ENCODE results near the gene WWOX. TPM values are rescaled to one million over a fixed set of nuclear protein-coding genes. Genes with fewer than 3 reads are reported as not detected.

The WWOX gene
- total RNA-seq, 1 donor from 2014 or later, result 106 TPM

DNA sequence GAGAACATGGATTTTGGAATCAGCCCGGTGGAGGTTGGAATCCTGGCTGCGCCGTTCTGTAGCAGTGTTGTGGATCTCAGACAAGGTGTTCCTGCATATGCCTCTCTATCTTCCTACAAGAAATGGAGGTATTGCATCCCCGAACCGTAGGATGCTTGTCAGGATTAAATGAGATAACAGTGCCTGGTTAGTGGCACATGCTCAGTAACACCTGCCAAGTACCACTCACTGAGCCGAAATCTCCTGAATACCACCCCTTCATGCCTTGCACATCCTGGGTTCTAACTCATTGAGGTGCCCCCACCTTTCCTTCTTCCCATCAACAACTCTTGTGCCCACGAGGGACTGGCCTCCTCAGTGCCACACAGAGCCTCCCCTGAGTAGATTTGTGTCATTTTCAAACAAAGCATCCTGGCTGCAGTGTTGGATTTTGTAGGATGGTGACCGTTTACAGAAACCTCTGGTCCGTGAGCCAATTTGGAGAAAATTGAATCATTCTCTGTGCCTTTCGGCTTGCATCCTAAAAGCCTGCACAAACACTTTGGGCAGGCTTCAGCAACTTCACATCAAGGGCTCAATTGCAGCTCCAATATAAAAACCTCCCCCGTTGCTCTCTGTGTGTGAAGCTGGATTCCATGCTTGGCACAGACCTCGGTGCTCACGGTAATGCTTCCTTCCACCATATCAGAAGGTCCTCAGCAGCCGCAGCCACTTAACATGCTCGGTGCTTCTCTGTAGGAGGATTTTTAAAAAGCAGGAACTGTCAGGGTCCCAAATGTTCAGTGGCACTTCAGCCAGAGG is 84.2 kb downstream of the WWOX start:
- no peaks in the 10 kb centered on the region for H3K9me3 ChIP-seq
- H3K4me1 ChIP-seq, result peaks cover 0 to 2% of the 10 kb centered on the region in 2 donors
- H3K4me3 ChIP-seq, result peak overlapping the region in 1 of 2 donors; percentile 47
- H3K27ac ChIP-seq, result no peak overlapping the region
- intact Hi-C loops (cut with DNase I), result no loop called here
- TF ChIP-seq, protein P1, sequence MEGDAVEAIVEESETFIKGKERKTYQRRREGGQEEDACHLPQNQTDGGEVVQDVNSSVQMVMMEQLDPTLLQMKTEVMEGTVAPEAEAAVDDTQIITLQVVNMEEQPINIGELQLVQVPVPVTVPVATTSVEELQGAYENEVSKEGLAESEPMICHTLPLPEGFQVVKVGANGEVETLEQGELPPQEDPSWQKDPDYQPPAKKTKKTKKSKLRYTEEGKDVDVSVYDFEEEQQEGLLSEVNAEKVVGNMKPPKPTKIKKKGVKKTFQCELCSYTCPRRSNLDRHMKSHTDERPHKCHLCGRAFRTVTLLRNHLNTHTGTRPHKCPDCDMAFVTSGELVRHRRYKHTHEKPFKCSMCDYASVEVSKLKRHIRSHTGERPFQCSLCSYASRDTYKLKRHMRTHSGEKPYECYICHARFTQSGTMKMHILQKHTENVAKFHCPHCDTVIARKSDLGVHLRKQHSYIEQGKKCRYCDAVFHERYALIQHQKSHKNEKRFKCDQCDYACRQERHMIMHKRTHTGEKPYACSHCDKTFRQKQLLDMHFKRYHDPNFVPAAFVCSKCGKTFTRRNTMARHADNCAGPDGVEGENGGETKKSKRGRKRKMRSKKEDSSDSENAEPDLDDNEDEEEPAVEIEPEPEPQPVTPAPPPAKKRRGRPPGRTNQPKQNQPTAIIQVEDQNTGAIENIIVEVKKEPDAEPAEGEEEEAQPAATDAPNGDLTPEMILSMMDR (IDR thresholded peaks at IDR 0.05), result no peak
- DNase-seq (ENCODE audit: low spot score in 2 of 2), result no peak
- H3K36me3 ChIP-seq, result no peaks in the 10 kb centered on the region
- H3K27me3 ChIP-seq, result no peaks in the 10 kb centered on the region

DNA sequence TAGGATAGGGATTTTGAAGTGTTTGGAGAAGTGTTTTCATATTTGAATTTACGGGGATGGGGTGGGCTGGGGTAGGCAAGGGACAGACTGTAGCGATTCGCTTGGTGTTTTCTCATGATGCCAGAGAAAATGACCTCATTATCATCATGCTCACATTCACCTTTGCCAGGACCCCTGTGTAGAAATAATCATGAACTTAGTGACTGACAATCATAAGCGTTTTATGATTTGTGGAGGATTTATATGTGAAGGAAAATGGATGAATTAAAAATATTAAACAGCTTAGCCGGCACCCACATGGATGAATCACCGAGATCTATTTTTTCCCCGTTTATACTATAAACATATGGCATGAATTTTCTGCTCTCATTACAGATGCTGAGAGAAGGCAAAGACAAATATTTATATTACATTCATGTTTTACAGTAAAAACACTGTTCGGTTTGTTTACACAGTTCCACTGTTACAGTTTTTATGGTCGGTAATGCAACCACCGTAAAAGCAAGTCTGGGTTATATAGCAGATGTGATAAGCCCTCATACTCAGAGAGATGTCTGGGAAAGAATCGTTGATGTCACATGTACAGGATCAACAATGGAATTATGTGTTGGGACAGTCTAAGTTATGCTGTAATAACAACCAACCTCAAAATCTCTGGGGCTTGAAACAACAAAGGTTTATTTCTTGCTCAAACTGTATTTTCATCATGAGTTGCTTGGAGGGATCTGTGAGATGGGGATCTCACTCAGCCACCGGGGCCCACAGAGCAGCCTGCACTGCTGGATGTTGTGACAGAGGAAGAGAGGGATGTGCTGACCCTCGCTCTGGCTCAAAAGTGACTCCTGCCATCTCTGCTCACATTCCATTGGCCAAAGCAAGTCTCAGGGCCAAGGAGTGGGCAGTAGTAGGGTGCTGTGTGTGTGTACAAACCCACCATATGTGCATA is 85.1 kb downstream of the WWOX start:
- peak overlapping the region in 1 of 2 donors; percentile 47 for H3K4me3 ChIP-seq
- no peak overlapping the region for H3K27ac ChIP-seq
- H3K36me3 ChIP-seq, result no peaks in the 10 kb centered on the region
- H3K9me3 ChIP-seq, result no peaks in the 10 kb centered on the region
- H3K27me3 ChIP-seq, result no peaks in the 10 kb centered on the region
- no peak for DNase-seq (ENCODE audit: low spot score in 2 of 2)
- TF ChIP-seq, protein P1 (IDR thresholded peaks at IDR 0.05), result no peak
- intact Hi-C loops (cut with DNase I), result no loop called here
- H3K4me1 ChIP-seq, result peaks cover 0 to 2% of the 10 kb centered on the region in 2 donors

DNA sequence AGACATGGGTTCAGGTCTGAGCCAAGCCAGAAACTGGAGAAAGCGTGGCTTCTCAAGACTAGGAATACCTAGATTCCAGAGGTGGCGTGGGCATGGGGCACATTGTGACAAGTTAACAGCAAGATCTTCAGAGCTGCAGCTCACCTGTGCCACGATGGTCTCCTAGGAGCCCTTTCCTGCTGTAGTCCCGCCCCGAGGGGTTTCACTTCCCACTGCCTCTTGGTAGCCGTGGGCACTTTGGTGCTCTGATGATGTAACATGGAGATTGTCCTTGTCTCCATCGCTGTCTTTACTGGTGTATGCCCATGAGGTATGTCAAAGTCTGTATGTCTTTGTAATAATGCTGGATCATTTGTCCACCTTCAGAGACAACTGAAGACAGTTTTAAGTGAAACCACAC is 89.7 kb downstream of the WWOX start:
- Histone ChIP-seq H3K36me3 (no peaks in the 10 kb centered on the region), H3K4me1 (no peaks in the 10 kb centered on the region), H3K27me3 (no peaks in the 10 kb centered on the region), H3K9me3 (no peaks in the 10 kb centered on the region), H3K27ac (no peak overlapping the region), H3K4me3 (no peak overlapping the region)
- intact Hi-C loops (cut with DNase I), result no loop called here
- TF ChIP-seq, protein P1 (IDR thresholded peaks at IDR 0.05), result no peak
- DNase-seq (ENCODE audit: low spot score in 2 of 2), result no peak

DNA sequence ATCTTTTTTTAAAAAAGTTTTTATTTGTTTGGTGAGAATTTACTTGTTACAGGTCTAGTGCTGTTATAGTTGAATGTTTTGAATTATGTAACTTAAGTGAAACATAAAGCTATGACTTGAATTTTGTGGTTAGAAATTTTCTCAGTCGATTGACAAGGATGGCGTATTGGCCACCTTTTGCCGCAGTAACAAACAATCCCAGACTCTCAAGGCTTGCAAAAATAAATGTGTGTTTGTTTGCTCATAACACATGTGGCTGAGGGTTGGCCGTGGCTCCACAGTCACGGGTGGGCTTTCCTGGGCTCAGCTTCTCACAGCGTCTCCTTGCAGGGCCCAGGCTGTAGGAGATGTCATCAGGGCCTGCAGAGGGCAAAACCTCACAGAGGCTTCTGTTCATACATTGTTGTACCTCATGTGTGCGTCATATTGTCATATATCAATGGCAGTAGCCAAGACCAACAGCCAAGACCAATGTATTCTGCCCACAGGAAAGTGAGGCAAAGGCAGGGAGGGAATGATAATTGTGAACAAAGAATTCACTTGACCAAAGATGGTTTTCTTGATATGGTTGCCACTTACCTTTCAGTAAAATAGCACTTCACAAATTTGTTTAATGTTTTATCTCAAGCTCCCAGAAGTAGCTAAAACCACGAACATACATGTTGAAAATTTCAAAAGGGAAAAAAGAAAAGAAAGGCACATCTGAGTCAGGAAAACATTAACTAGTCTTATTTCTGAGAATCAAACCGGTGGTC is 93.5 kb downstream of the WWOX start:
- Histone ChIP-seq H3K4me1 (no peaks in the 10 kb centered on the region), H3K4me3 (no peak overlapping the region), H3K27ac (no peak overlapping the region), H3K9me3 (no peaks in the 10 kb centered on the region), H3K36me3 (no peaks in the 10 kb centered on the region), H3K27me3 (no peaks in the 10 kb centered on the region)
- TF ChIP-seq, protein P1 (IDR thresholded peaks at IDR 0.05), result no peak
- intact Hi-C loops (cut with DNase I), result no loop called here
- DNase-seq (ENCODE audit: low spot score in 2 of 2), result no peak

DNA sequence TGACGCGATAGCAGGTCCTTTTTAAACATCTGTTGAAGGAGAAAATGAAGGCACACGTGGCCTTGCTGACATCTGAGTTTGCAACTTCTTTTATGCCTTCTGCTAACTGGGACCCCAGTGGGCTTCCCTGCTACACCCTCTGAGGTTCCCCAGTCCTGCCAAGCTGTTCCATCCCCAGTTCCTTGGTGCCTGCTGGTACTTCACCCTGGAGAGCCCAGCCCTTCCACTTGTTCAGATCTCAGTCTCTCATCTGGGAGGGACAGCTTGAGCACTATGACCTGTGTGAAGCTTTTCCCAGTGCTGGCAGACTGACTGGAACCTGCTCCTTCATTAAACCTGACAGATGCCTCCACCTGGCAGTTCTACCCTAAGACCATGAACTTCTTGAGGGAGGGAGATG is 95.5 kb downstream of the WWOX start:
- Histone ChIP-seq H3K36me3 (no peaks in the 10 kb centered on the region), H3K27me3 (no peaks in the 10 kb centered on the region), H3K4me3 (no peak overlapping the region), H3K4me1 (no peaks in the 10 kb centered on the region), H3K9me3 (no peaks in the 10 kb centered on the region), H3K27ac (no peak overlapping the region)
- DNase-seq (ENCODE audit: low spot score in 2 of 2), result no peak
- TF ChIP-seq, protein P1 (IDR thresholded peaks at IDR 0.05), result no peak
- intact Hi-C loops (cut with DNase I), result no loop called here
